ENCODE measurements around the gene GRK4. TPM values are rescaled to one million over a fixed set of nuclear protein-coding genes. Genes with fewer than 3 reads are reported as not detected.

Gene GRK4
- total and polyA plus RNA-seq, 2 of the 8 experiments (the other 6 are each of a cell fraction or from before 2014, with no cell fraction given) = 0.77 to 1.8 TPM

DNA sequence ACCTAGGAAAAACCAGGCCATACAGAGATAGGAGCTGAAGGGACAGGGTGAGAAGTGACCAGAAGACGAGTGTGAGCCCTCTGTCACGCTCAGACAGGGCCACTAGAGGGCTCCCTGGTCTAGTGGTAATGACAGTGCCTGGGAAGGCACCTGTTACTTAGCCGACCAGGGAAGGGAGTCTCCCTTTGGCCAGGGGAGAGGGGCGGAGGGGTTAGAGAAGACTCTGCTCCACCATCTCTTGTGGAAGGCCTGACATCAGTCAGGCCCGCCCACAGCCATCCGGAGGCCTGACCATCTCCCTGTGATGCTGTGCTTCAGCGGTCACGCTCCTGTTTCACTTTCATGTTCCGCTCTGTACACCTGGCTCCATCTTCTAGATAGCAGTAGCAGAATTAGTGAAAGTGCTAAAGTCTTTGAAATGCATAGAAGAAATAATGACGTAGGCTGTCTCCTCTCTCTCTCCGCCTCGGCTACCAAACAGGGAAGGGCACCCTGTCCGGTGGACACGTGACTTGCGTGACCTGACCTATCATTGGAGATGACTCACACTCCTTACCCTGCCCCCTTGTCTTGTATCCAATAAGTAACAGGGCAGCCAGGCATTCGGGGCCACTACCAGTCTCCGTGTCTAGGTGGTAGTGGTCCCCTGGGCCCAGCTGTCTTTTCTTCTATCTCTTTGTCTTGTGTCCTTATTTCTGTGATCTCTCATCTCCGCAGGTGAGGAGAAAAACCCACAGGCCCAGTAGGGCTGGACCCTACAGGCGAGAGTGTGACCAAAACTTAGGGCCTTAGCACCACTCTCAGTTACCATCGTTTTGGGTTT lies 84.3 kb downstream of the GRK4 start:
- Histone ChIP-seq H2AFZ (ENCODE audit: low read length) (no peak overlapping the region), H3K14ac (ENCODE audit: insufficient read length) (no peak overlapping the region), H2BK5ac (ENCODE audit: low read depth, low read length) (no peak overlapping the region), H3K18ac (ENCODE audit: extremely low read depth, low read length) (no peak overlapping the region), H2BK12ac (ENCODE audit: low read depth, low read length) (no peak overlapping the region), H3K9me3 (ENCODE audit: insufficient read depth in 2 of 2, low read depth in 1 of 2, low read length in 1 of 2) (no peaks in the 10 kb centered on the region), H3K23ac (ENCODE audit: insufficient read length) (no peak overlapping the region), H4K5ac (ENCODE audit: insufficient read length, low read depth, low read length) (no peak overlapping the region), H3K36me3 (ENCODE audit: control insufficient read depth in 2 of 4, insufficient read depth in 4 of 4, low read length in 3 of 4) (no peaks in the 10 kb centered on the region), H3K79me1 (ENCODE audit: low read depth, low read length) (no peaks in the 10 kb centered on the region), H2BK20ac (ENCODE audit: low read length) (no peak overlapping the region), H3K23me2 (ENCODE audit: low read depth, low read length) (no peaks in the 10 kb centered on the region), H3K79me2 (ENCODE audit: control insufficient read depth in 1 of 2, insufficient read depth in 2 of 2, low read length in 2 of 2) (no peaks in the 10 kb centered on the region), H3K4ac (replicated peaks; ENCODE audit: insufficient read length, low read depth, low read length) (no peak overlapping the region), H4K8ac (ENCODE audit: extremely low read depth, insufficient read depth, low read length) (no peak overlapping the region), H2BK15ac (ENCODE audit: low read length) (no peak overlapping the region), H3K4me1 (replicated peaks in 1 of 4; ENCODE audit: control insufficient read depth in 3 of 4, insufficient read depth in 4 of 4, low read length in 3 of 4) (no peaks in the 10 kb centered on the region; a peak in 1 of 7 replicates), H3K9ac (replicated peaks in 1 of 4; ENCODE audit: extremely low read depth in 1 of 4, low read depth in 3 of 4, low read length in 3 of 4) (no peak overlapping the region), H4K20me1 (replicated peaks in 1 of 2; ENCODE audit: control insufficient read depth in 1 of 2, insufficient read depth in 2 of 2, low read length in 2 of 2) (no peaks in the 10 kb centered on the region), H2AK5ac (ENCODE audit: low read depth, low read length) (no peak overlapping the region), H3K27ac (ENCODE audit: low read depth, low read length) (no peak overlapping the region), H4K91ac (replicated peaks; ENCODE audit: insufficient read length, low read length) (no peak overlapping the region), H3K4me2 (ENCODE audit: insufficient read depth in 1 of 2, low read depth in 2 of 2, low read length in 2 of 2) (no peak overlapping the region), H3K56ac (replicated peaks; ENCODE audit: insufficient read length, low read depth, low read length) (no peak overlapping the region), H3K27me3 (replicated peaks in 1 of 4; ENCODE audit: control insufficient read depth in 3 of 4, extremely low read depth in 1 of 4, insufficient read depth in 3 of 4, low read length in 3 of 4) (no peaks in the 10 kb centered on the region), H2BK120ac (replicated peaks; ENCODE audit: low read depth, low read length) (no peak overlapping the region), H3K4me3 (ENCODE audit: extremely low read depth in 1 of 4, insufficient read depth in 2 of 4, low read depth in 3 of 4, low read length in 4 of 4) (no peak overlapping the region)
- WGBS, 2 experiments (ENCODE audit: extremely low coverage in 1 of 2, insufficient coverage in 1 of 2, insufficient read length in 1 of 2, insufficient replicate concordance in 2 of 2, low coverage in 1 of 2, low lambda C conversion rate in 2 of 2, missing lambda C conversion rate in 1 of 2) = 65% methylated on average over 19 of the region's 20 CpGs; no CpG with 5 or more reads in 1 of the 2 experiments
- FAIRE-seq = peak; percentile 68
- peak; percentile 41 to 81 for DNase-seq (ENCODE audit: low read depth in 1 of 2, low spot score in 2 of 2)
- ChIA-PET POLR2A (ENCODE audit: partially characterized antibody) (interaction anchor here (1.9 kb wide), 1 partner anchor 27 kb away, joined by 4 read pairs; the partner anchor contains the start of genes HTT and HTT-AS), CTCF (ENCODE audit: partially characterized antibody) (interaction anchor here (0.9 to 2.4 kb wide), 16 partner anchors 8 to 274 kb away, joined by 3 to 9 read pairs (median 5); partner anchors contain the start of gene HTT)
- TF ChIP-seq RNF2 (IDR thresholded peaks at IDR 0.05; ENCODE audit: borderline replicate concordance, low read depth, low read length, missing control alignments, poor library complexity, severe bottlenecking) (no peak), BCL11A (IDR thresholded peaks at IDR 0.05; ENCODE audit: low read depth in 2 of 2, low read length in 2 of 2) (no peak), KDM1A (IDR thresholded peaks at IDR 0.05; ENCODE audit: borderline replicate concordance, low read length) (no peak), SIN3A (conservative IDR thresholded peaks at IDR 0.05 in 1 of 2, IDR thresholded peaks at IDR 0.05 in 1 of 2; ENCODE audit: low read depth in 1 of 2, low read length in 2 of 2) (no peak), YY1 (IDR thresholded peaks at IDR 0.05; ENCODE audit: low read depth, low read length) (no peak), TCF12 (IDR thresholded peaks at IDR 0.05; ENCODE audit: low read depth, low read length) (0 out of 2 replicates have a peak, but pooled peaks have one; percentile 42), GABPA (IDR thresholded peaks at IDR 0.05; ENCODE audit: borderline replicate concordance, insufficient read depth, low read length) (no peak), MAFK (IDR thresholded peaks at IDR 0.05; ENCODE audit: low read depth, low read length) (no peak), RAD21 (IDR thresholded peaks at IDR 0.05 in 1 of 2, conservative IDR thresholded peaks at IDR 0.05 in 1 of 2; ENCODE audit: low read depth in 2 of 2, low read length in 2 of 2) (peak; percentile 85)
- TF ChIP-seq, protein P1, sequence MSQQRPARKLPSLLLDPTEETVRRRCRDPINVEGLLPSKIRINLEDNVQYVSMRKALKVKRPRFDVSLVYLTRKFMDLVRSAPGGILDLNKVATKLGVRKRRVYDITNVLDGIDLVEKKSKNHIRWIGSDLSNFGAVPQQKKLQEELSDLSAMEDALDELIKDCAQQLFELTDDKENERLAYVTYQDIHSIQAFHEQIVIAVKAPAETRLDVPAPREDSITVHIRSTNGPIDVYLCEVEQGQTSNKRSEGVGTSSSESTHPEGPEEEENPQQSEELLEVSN (IDR thresholded peaks at IDR 0.05) = no peak
